GM12878 (cell line): ENCODE results near the gene SLC25A42. TPM values are rescaled to one million over a fixed set of nuclear protein-coding genes. Genes with fewer than 3 reads are reported as not detected.

Source experiments
- BCL11A ChIP-seq: IDR thresholded peaks from 2 replicates; pipeline ENCODE4 v1.6.1; 2011; ENCODE audit warnings: low read depth, low read length
- LARP7 ChIP-seq: fragments of 450-650 bp; IDR thresholded peaks from 2 replicates; pipeline ENCODE4 v1.6.1; 2017; ENCODE audit warnings: mild to moderate bottlenecking
- MYC ChIP-seq: IDR thresholded peaks from 2 replicates; pipeline ENCODE4 v1.6.1; 2011; ENCODE audit warnings: mild to moderate bottlenecking, low read length, moderate library complexity, inconsistent platforms; ENCODE audit not compliant: insufficient read depth, insufficient replicate concordance, insufficient read length, severe bottlenecking
- NBN ChIP-seq: fragments of 450-650 bp; IDR thresholded peaks from 2 replicates; pipeline ENCODE4 v1.6.1; 2016
- PAX5 ChIP-seq: IDR thresholded peaks from 2 replicates; pipeline ENCODE4 v1.6.1; 2011; ENCODE audit warnings: low read depth, low read length, borderline replicate concordance
- RUNX3 ChIP-seq: IDR thresholded peaks from 2 replicates; pipeline ENCODE4 v1.6.1; 2012; ENCODE audit warnings: low read length, inconsistent platforms
- SREBF1 ChIP-seq: IDR thresholded peaks from 2 replicates; pipeline ENCODE4 v1.6.1; 2012; ENCODE audit warnings: mild to moderate bottlenecking, low read length
- TCF3 ChIP-seq: IDR thresholded peaks from 2 replicates; pipeline ENCODE4 v1.6.1; 2012; ENCODE audit warnings: low read depth, mild to moderate bottlenecking, low read length, borderline replicate concordance; ENCODE audit not compliant: insufficient read depth
- ZZZ3 ChIP-seq: IDR thresholded peaks from 2 replicates; pipeline ENCODE4 v1.6.1; 2011; ENCODE audit warnings: low read depth; ENCODE audit not compliant: control insufficient read depth, insufficient read length
- polyA plus RNA-seq, 11 experiments: library from polyadenylated mRNA; depleted of rRNA in 4 of 11; unstranded in 6 of 11; stranded (reverse) in 5 of 11; fragments of >200 nt; fragmentation: Nextera tagmentation in 4 of 11; fragmentation: Illumina TruSeq in 1 of 11; extraction: Ambion mirVana in 4 of 11; extraction: Trizol in 1 of 11; gene quantifications; 1 replicate in 1 of 11; 2 replicates in 10 of 11; pipeline versions ENCODE4 v1.2.1 to v1.2.3, GENCODE V29; 2011 to 2016; ENCODE audit warnings: inconsistent platforms in 2 of 11, missing spikeins in 2 of 11, low read depth in 1 of 11
- total RNA-seq, 4 experiments: library from RNA; depleted of rRNA in 3 of 4; stranded (reverse); fragments of >200 nt in 3 of 4; fragmentation: Illumina TruSeq in 1 of 4; extraction: Trizol in 1 of 4; gene quantifications; 2 replicates each; pipeline versions ENCODE4 v1.2.1 to v1.2.3, GENCODE V29; 2013 to 2021
- TF ChIP-seq, protein P1 (sequence below): fragments of 450-650 bp; IDR thresholded peaks from 2 replicates; pipeline ENCODE4 v1.6.1; 2017; ENCODE audit warnings: low read depth, mild to moderate bottlenecking, moderate library complexity
- TF ChIP-seq, protein P2 (sequence below): IDR thresholded peaks from 2 replicates; pipeline ENCODE4 v1.6.1; 2012; ENCODE audit warnings: low read depth, low read length, improper control_type of control experiment
- TF ChIP-seq, protein P3 (sequence below): fragments of 450-650 bp; IDR thresholded peaks from 2 replicates; pipeline ENCODE4 v1.6.1; 2016; ENCODE audit warnings: mild to moderate bottlenecking
- TF ChIP-seq, protein P4 (sequence below), 3 experiments: IDR thresholded peaks in 2 of 3; conservative IDR thresholded peaks in 1 of 3; 2 replicates each; pipeline ENCODE4 v1.5.1; 2011; ENCODE audit warnings: low read depth in 3 of 3, low read length in 3 of 3, mild to moderate bottlenecking in 3 of 3, control low read depth in 2 of 3, moderate library complexity in 2 of 3, inconsistent platforms in 1 of 3, mixed read lengths in 1 of 3; ENCODE audit not compliant: control insufficient read depth in 2 of 3, insufficient read depth in 1 of 3; ENCODE audit errors: extremely low read depth in 1 of 3
- TF ChIP-seq, protein P5 (sequence below): fragments of 450-650 bp; IDR thresholded peaks from 2 replicates; pipeline ENCODE4 v1.6.1; 2016; ENCODE audit warnings: mild to moderate bottlenecking
- TF ChIP-seq, protein P6 (sequence below): fragments of 150-350 bp; IDR thresholded peaks from 2 replicates; pipeline ENCODE4 v1.6.1; 2014; ENCODE audit warnings: mild to moderate bottlenecking, low read depth, low read length
- TF ChIP-seq, protein P7 (sequence below): fragments of 450-650 bp; IDR thresholded peaks from 2 replicates; pipeline ENCODE4 v1.6.1; 2018; ENCODE audit warnings: borderline replicate concordance, mild to moderate bottlenecking; ENCODE audit not compliant: partially characterized antibody
- TF ChIP-seq, protein P8 (sequence below): IDR thresholded peaks from 2 replicates; pipeline ENCODE4 v1.6.1; 2011; ENCODE audit warnings: borderline replicate concordance, low read depth, mild to moderate bottlenecking, moderate library complexity, mixed read lengths, low read length; ENCODE audit not compliant: insufficient read depth; ENCODE audit errors: extremely low read length

SLC25A42 gene
- total and polyA plus RNA-seq, 10 of the 15 experiments (the other 5 are each of a cell fraction or from before 2014, with no cell fraction given), result 0.24 to 19.2 (median 9.6) TPM

DNA sequence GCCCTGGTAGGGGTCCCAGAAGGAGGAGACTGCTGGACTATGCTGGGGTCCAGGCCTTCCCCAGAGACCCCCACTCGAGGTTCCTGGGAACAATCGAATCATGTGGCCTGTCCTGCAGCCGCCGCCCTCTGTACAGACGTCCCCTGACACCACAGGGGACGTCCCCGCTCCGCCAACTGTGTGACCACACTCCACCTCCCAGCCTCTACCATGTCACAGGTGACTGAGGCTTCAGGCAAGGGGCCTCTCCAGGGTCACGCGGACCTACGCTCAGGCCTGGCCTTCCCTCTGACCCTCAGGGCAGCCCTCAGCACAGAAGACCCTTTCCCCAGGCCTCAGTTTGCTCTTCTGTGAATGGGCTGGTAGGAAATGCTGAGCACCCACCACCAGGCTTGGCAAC lies 87.6 kb downstream of the SLC25A42 start (continued):
- TF ChIP-seq, protein P1, sequence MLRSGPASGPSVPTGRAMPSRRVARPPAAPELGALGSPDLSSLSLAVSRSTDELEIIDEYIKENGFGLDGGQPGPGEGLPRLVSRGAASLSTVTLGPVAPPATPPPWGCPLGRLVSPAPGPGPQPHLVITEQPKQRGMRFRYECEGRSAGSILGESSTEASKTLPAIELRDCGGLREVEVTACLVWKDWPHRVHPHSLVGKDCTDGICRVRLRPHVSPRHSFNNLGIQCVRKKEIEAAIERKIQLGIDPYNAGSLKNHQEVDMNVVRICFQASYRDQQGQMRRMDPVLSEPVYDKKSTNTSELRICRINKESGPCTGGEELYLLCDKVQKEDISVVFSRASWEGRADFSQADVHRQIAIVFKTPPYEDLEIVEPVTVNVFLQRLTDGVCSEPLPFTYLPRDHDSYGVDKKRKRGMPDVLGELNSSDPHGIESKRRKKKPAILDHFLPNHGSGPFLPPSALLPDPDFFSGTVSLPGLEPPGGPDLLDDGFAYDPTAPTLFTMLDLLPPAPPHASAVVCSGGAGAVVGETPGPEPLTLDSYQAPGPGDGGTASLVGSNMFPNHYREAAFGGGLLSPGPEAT, result peak; percentile 42; the same call in 1 of the 2 replicates
- TF ChIP-seq, protein P2, sequence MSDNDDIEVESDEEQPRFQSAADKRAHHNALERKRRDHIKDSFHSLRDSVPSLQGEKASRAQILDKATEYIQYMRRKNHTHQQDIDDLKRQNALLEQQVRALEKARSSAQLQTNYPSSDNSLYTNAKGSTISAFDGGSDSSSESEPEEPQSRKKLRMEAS, result no peak
- TF ChIP-seq MYC (no peak), PAX5 (peak; percentile 59; the same call in 1 of the 2 replicates), TCF3 (0 out of 2 replicates have a peak, but pooled peaks have one; percentile 10), LARP7 (peak; percentile 66; the same call in 1 of the 2 replicates), NBN (0 out of 2 replicates have a peak, but pooled peaks have one; percentile 46), RUNX3 (peak; percentile 86), SREBF1 (no peak), BCL11A (0 out of 2 replicates have a peak, but pooled peaks have one; percentile 19), ZZZ3 (no peak)
- TF ChIP-seq, protein P3, sequence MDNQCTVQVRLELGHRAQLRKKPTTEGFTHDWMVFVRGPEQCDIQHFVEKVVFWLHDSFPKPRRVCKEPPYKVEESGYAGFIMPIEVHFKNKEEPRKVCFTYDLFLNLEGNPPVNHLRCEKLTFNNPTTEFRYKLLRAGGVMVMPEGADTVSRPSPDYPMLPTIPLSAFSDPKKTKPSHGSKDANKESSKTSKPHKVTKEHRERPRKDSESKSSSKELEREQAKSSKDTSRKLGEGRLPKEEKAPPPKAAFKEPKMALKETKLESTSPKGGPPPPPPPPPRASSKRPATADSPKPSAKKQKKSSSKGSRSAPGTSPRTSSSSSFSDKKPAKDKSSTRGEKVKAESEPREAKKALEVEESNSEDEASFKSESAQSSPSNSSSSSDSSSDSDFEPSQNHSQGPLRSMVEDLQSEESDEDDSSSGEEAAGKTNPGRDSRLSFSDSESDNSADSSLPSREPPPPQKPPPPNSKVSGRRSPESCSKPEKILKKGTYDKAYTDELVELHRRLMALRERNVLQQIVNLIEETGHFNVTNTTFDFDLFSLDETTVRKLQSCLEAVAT, result 0 out of 2 replicates have a peak, but pooled peaks have one; percentile 17
- TF ChIP-seq, protein P4, sequence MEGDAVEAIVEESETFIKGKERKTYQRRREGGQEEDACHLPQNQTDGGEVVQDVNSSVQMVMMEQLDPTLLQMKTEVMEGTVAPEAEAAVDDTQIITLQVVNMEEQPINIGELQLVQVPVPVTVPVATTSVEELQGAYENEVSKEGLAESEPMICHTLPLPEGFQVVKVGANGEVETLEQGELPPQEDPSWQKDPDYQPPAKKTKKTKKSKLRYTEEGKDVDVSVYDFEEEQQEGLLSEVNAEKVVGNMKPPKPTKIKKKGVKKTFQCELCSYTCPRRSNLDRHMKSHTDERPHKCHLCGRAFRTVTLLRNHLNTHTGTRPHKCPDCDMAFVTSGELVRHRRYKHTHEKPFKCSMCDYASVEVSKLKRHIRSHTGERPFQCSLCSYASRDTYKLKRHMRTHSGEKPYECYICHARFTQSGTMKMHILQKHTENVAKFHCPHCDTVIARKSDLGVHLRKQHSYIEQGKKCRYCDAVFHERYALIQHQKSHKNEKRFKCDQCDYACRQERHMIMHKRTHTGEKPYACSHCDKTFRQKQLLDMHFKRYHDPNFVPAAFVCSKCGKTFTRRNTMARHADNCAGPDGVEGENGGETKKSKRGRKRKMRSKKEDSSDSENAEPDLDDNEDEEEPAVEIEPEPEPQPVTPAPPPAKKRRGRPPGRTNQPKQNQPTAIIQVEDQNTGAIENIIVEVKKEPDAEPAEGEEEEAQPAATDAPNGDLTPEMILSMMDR (IDR thresholded peaks at IDR 0.05 in 2 of 3, conservative IDR thresholded peaks at IDR 0.05 in 1 of 3; ENCODE audit: control insufficient read depth in 2 of 3, extremely low read depth in 1 of 3, insufficient read depth in 1 of 3, low read depth in 3 of 3, low read length in 3 of 3), result no peak
- TF ChIP-seq, protein P5, sequence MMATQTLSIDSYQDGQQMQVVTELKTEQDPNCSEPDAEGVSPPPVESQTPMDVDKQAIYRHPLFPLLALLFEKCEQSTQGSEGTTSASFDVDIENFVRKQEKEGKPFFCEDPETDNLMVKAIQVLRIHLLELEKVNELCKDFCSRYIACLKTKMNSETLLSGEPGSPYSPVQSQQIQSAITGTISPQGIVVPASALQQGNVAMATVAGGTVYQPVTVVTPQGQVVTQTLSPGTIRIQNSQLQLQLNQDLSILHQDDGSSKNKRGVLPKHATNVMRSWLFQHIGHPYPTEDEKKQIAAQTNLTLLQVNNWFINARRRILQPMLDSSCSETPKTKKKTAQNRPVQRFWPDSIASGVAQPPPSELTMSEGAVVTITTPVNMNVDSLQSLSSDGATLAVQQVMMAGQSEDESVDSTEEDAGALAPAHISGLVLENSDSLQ, result peak; percentile 18; the same call in 1 of the 2 replicates
- TF ChIP-seq, protein P6, sequence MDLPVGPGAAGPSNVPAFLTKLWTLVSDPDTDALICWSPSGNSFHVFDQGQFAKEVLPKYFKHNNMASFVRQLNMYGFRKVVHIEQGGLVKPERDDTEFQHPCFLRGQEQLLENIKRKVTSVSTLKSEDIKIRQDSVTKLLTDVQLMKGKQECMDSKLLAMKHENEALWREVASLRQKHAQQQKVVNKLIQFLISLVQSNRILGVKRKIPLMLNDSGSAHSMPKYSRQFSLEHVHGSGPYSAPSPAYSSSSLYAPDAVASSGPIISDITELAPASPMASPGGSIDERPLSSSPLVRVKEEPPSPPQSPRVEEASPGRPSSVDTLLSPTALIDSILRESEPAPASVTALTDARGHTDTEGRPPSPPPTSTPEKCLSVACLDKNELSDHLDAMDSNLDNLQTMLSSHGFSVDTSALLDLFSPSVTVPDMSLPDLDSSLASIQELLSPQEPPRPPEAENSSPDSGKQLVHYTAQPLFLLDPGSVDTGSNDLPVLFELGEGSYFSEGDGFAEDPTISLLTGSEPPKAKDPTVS, result no peak
- TF ChIP-seq, protein P7, sequence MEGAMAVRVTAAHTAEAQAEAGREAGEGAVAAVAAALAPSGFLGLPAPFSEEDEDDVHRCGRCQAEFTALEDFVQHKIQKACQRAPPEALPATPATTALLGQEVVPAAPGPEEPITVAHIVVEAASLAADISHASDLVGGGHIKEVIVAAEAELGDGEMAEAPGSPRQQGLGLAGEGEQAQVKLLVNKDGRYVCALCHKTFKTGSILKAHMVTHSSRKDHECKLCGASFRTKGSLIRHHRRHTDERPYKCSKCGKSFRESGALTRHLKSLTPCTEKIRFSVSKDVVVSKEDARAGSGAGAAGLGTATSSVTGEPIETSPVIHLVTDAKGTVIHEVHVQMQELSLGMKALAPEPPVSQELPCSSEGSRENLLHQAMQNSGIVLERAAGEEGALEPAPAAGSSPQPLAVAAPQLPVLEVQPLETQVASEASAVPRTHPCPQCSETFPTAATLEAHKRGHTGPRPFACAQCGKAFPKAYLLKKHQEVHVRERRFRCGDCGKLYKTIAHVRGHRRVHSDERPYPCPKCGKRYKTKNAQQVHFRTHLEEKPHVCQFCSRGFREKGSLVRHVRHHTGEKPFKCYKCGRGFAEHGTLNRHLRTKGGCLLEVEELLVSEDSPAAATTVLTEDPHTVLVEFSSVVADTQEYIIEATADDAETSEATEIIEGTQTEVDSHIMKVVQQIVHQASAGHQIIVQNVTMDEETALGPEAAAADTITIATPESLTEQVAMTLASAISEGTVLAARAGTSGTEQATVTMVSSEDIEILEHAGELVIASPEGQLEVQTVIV, result no peak
- TF ChIP-seq, protein P8, sequence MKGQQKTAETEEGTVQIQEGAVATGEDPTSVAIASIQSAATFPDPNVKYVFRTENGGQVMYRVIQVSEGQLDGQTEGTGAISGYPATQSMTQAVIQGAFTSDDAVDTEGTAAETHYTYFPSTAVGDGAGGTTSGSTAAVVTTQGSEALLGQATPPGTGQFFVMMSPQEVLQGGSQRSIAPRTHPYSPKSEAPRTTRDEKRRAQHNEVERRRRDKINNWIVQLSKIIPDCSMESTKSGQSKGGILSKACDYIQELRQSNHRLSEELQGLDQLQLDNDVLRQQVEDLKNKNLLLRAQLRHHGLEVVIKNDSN, result no peak
